SW480 (cell line): ENCODE data around the gene KIFC1.
A peak's percentile ranks its signal among the peaks of the same experiment; 100 is the strongest.
"Not testable (repeated sequence)": the region's sequence is repeated elsewhere in the genome, so short reads cannot be mapped to it uniquely, and the experiment has no call there.

ENCODE experiments used
- DNase-seq: peaks from one replicate; pipeline ENCODE4 v3.0.0-alpha.2; 2016; ENCODE audit warnings: low spot score

The KIFC1 gene

GRCh38 chr6:33391278-33391921 is at the start of gene KIFC1:
TSS of gene KIFC1 (plus strand) at chr6:33391823. CDS start at chr6:33391986, 163 bp downstream.
- peak; percentile 99 for DNase-seq

DNA sequence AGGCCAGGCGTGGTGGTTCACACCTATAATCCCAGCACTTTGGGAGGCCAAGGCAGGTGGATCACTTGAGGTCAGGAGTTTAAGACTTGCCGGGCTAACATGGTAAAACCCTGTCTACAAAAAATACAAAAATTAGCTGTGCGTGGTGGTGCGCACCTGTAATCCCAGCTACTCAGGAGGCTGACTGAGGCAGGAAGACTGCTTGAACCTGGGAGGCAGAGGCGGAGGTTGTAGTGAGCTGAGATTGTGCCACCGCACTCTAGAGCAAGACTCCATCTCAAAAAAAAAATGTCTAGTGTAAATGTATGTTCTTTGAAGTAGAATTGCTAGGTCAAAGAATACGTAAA is 48.0 kb upstream of the KIFC1 start:
- DNase-seq = not testable (repeated sequence)

GRCh38 chr6:33343953-33344611 is 47.5 kb upstream of the KIFC1 start:
- no peak for DNase-seq

- DNase-seq = peak; percentile 72
Measured at GRCh38 chr6:33344701-33345697, 46.6 kb upstream of the KIFC1 start.

GRCh38 chr6:33346972-33347371 is 44.7 kb upstream of the KIFC1 start:
- DNase-seq = not testable (repeated sequence)

GRCh38 chr6:33347816-33348215 is 43.8 kb upstream of the KIFC1 start:
- no peak for DNase-seq

DNA sequence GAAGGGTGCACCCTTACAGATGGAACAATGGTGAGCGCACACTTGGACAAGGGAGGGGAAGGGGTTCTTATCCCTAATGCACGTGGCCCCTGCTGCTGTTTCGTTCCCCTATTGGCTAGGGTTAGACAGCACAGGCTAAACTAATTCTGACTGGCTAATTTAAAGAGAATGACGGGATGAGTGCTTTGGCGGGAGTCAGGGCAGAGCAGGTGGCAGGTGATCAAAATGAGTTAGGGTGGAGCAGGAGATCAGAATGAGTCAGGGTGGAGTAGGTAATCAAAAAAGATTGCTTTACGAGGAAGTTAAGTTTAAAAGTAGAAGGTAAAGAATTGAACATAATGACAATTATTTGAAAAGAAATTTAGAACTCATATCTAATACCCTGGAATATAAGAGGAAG is 35.8 kb upstream of the KIFC1 start:
- not testable (repeated sequence) for DNase-seq

GRCh38 chr6:33356295-33356694 is 35.3 kb upstream of the KIFC1 start:
- no peak for DNase-seq

DNA sequence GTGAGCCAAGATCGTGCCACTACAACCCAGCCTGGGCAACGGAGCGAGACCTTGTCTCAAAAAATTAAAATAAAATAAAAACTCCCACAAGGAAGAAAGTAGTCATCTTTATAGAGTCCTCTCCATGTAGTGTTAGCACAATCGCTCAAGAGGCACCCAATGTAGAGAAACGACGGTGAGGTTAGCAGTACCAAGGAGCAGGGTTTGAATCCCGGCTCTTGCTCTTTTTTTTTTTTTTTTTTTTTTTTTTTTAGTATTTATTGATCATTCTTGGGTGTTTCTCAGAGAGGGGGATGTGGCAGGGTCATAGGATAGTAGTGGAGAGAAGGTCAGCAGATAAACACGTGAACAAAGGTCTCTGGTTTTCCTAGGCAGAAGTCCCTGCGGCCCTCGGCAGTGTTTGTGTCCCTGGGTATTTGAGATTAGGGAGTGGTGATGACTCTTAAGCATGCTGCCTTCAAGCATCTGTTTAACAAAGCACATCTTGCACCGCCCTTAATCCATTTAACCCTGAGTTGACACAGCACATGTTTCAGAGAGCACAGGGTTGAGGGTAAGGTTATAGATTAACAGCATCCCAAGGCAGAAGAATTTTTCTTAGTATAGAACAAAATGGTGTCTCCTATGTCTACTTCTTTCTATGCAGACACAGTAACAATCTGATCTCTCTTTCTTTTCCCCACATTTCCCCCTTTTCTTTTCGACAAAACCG is 34.3 kb upstream of the KIFC1 start:
- not testable (repeated sequence) for DNase-seq

GRCh38 chr6:33359331-33359730 is 32.3 kb upstream of the KIFC1 start:
- no peak for DNase-seq

DNA sequence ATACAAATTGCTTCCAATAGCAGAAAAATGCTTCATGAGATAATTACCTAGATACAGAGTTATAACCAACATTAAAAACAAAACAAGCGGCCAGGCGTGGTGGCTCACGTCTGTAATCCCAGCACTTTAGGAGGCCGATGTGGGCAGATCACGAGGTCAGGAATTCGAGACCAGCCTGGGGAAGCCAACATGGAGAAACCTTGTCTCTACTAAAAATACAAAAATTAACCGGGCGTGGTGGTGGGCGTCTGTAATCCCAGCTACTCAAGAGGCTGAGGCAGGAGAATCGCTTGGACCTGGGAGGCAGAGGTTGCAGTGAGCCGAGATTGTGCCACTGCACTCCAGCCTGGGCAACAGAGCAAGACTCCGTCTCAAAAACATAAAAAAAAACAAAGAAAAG is 28.1 kb upstream of the KIFC1 start:
- DNase-seq = not testable (repeated sequence)

DNA sequence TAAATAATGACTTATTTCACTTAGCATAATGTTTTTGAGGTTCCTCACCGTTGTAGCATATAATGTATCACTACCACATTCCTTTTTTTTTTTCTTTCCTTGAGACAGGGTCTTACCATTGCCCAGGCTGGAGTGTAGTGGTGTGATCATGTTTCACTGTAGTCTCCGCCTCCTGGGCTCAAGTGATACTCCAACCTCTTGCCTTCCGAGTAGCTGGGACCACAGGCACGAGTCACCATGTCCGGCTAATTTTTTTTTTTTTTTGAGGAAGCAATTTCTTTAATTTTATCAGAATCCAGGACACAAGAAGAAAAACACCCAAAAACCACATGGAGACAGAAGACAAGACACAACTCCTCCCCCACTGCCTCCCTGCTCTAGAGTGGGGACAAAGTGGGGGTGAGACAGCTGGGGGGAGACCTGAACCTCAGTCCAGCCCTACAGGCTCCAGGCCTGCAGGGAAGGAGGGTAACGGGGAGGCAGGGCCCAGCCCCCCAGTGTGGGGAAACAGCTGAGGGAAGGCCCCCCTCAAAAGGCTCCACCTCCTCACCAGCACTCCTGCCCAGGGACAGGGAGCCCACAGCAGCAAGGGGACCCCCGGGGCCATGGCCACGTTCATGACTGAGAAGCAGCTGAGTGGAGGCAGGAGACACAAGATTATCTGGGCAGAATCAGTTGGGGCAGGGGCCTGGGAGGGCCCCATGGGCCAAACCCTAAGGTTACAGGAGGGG is 27.0 kb upstream of the KIFC1 start:
- DNase-seq = peak; percentile 33

DNA sequence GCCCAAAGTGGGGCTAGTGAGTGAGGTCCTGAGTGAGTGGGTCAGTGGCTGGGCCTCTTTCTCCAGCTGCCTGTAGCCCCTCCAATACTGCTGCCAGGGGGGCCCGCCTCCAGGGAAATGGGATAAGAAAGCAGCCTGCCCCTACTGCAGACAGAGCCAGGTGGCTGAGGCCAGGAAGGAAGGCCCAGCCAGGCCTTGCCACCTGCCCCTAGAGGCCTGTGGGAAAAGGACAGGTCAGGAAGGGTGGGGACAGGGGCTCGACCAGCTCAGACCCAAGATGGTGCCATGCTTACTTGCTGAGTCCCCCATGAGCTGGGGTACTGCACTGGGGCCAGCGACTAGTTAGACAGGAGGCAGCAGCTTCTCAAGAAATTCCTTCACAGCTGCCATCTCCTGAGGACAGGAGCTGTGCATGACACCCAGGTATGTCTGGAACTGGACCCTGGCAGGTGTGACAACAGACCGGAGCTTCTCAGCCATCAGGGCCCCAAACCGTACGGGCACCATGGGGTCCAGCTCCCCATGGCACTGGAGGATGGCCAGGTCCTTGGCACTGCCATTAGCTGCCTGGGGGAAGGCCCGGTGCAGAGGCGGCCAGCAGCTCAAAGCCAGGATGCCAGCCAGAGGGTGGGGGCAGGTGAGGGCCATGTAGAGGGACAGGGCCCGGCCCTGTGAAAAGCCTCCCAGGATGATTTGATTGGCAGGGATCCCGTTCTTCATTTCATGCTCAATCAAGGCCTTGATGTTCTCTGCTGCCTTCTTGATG is 26.2 kb upstream of the KIFC1 start:
- DNase-seq = not testable (repeated sequence)

DNA sequence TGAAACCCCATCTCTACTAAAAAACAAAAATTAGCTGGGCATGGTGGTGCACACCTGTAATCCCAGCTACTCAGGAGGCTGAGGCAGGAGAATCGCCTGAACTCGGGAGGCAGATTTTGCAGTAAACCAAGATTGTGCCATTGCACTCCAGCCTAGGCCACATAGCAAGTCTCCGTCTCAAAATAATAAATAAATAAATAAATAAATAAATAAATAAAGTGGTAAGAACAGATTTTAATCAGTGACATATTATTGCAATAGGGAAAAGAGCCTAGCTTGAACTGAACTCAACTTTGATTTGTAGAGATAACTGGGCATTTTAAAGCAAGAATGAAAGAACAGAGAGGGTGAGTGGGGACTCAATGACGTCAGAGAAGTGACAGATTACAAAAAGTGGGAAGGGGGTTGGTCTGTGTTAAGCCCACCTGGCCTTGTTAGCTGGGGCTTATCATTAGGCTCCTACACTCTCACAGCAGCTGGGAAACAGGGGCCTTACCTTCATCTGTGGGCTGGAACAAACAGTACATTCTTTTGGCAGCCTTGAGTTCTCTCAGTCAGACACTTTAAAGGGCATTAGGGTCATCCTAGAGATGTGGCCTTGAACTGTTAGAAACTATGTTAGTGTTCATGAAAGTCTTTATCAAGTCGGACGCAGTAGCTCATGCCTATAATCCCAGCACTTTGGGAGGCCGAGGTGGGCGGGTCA is 24.5 kb upstream of the KIFC1 start:
- DNase-seq = no peak

- not testable (repeated sequence) for DNase-seq
Measured at GRCh38 chr6:33367715-33368025, 24.0 kb upstream of the KIFC1 start.

- not testable (repeated sequence) for DNase-seq
Measured at GRCh38 chr6:33371901-33372300, 19.7 kb upstream of the KIFC1 start.

- no peak for DNase-seq
Measured at GRCh38 chr6:33372526-33373123, 19.0 kb upstream of the KIFC1 start.

- no peak for DNase-seq
Measured at GRCh38 chr6:33373960-33374910, 17.4 kb upstream of the KIFC1 start.
